Hippocampal formation (tissue), 2 donors: ENCODE results near the gene S1PR5.

Source experiments
- DNase-seq, 2 donors: peaks; one replicate each; lab custom pipeline; 2025; lab: John Stamatoyannopoulos, UW

Gene S1PR5

GRCh38 chr19:10514211-10515145 lies 2.8 kb downstream of the S1PR5 start:
- peak in 1 of 2 donors; percentile 16 for DNase-seq

GRCh38 chr19:10513223-10513622 lies 4.0 kb downstream of the S1PR5 start:
- no peak for DNase-seq

GRCh38 chr19:10510301-10510802 lies 6.9 kb downstream of the S1PR5 start:
- DNase-seq, result no peak

GRCh38 chr19:10508707-10509106 lies 8.5 kb downstream of the S1PR5 start:
- DNase-seq, result no peak

- DNase-seq, result no peak
Observed at GRCh38 chr19:10508036-10508435, 9.2 kb downstream of the S1PR5 start.

- DNase-seq, result peak in 1 of 2 donors; percentile 62
Observed at GRCh38 chr19:10505583-10506229, 11.5 kb downstream of the S1PR5 start.

GRCh38 chr19:10503002-10503789 lies 14.1 kb downstream of the S1PR5 start, which contains the start of gene KEAP1:
KEAP1 (minus strand) TSS chr19:10503356; CDS start chr19:10500033, 3,323 bp downstream.
- peak in 1 of 2 donors; percentile 63 for DNase-seq

GRCh38 chr19:10502524-10503001 lies 14.7 kb downstream of the S1PR5 start:
- DNase-seq, result peak; percentile 85 to 87

- DNase-seq, result peak in 1 of 2 donors; percentile 75
Observed at GRCh38 chr19:10501971-10502523, 15.2 kb downstream of the S1PR5 start.

- no peak for DNase-seq
Observed at GRCh38 chr19:10500247-10500592, 17.0 kb downstream of the S1PR5 start.

- DNase-seq, result no peak
Observed at GRCh38 chr19:10499550-10500246, 17.5 kb downstream of the S1PR5 start.

GRCh38 chr19:10497371-10497770 lies 19.9 kb downstream of the S1PR5 start:
- DNase-seq, result no peak

- DNase-seq, result no peak
Observed at GRCh38 chr19:10491472-10492047, 25.7 kb downstream of the S1PR5 start.

- DNase-seq, result no peak
Observed at GRCh38 chr19:10486551-10486950, 30.7 kb downstream of the S1PR5 start.

- DNase-seq, result peak; percentile 94 to 96
Observed at GRCh38 chr19:10478903-10479384, 38.3 kb downstream of the S1PR5 start.

- no peak for DNase-seq
Observed at GRCh38 chr19:10478476-10478875, 38.8 kb downstream of the S1PR5 start.

GRCh38 chr19:10474962-10475451 lies 42.2 kb downstream of the S1PR5 start:
- no peak for DNase-seq

- no peak for DNase-seq
Observed at GRCh38 chr19:10473192-10473591, 44.1 kb downstream of the S1PR5 start.

GRCh38 chr19:10471909-10472308 lies 45.3 kb downstream of the S1PR5 start:
- DNase-seq, result no peak

GRCh38 chr19:10468133-10468532 lies 49.1 kb downstream of the S1PR5 start:
- DNase-seq, result no peak
